CD4-positive, alpha-beta T cell (primary cell): Measurements from ENCODE around the gene VSIG2. TPM values are rescaled to one million over a fixed set of nuclear protein-coding genes. Genes with fewer than 3 reads are reported as not detected.

Source experiments
- ATAC-seq: fragments of 200-7000 bp; cut with Tn5 transposase; one replicate; pipeline ENCODE4 v1.10.0; 2022; ENCODE audit warnings: mild to moderate bottlenecking; ENCODE audit not compliant: poor library complexity
- CTCF ChIA-PET: fragments of 350-600 bp; sonication (Branson Sonifier 250); formaldehyde crosslinking; loops from one replicate; lab custom pipeline; 2021; ENCODE audit warnings: antibody characterized with exemption, inconsistent platforms; lab: Charles Lee
- POLR2A ChIA-PET: fragments of 350-600 bp; sonication (Branson Sonifier 250); formaldehyde crosslinking; loops from one replicate; lab custom pipeline; 2021; ENCODE audit warnings: antibody characterized with exemption, inconsistent platforms; lab: Charles Lee
- DNase-seq, 14 experiments: peaks; one replicate each; pipeline ENCODE4 v3.0.0-alpha.2; 2013 to 2020; ENCODE audit warnings: mixed read lengths in 2 of 14
- H3K27ac ChIP-seq, 2 donors: one replicate each; pipeline versions ENCODE4 v1.5.1 to v1.7.0; 2013; ENCODE audit warnings: low read length in 2 of 2, low read depth in 1 of 2, mild to moderate bottlenecking in 1 of 2
- H3K27me3 ChIP-seq, 2 experiments: 1 replicate in 1 of 2; 2 replicates in 1 of 2; pipeline versions ENCODE4 v1.6.1 to v1.7.0; 2013; ENCODE audit warnings: low read length in 2 of 2, control low read depth in 1 of 2, mild to moderate bottlenecking in 1 of 2, moderate library complexity in 1 of 2; ENCODE audit not compliant: insufficient read depth in 2 of 2, control insufficient read depth in 1 of 2
- H3K36me3 ChIP-seq: one replicate; pipeline ENCODE4 v1.6.1; 2013; ENCODE audit warnings: low read length, control low read depth; ENCODE audit not compliant: insufficient read depth
- H3K4me1 ChIP-seq: one replicate; pipeline ENCODE4 v1.6.1; 2013; ENCODE audit warnings: low read length, control low read depth; ENCODE audit not compliant: insufficient read depth
- H3K4me3 ChIP-seq: one replicate; pipeline ENCODE4 v1.5.1; 2013; ENCODE audit warnings: mild to moderate bottlenecking, low read length, moderate library complexity
- H3K9me3 ChIP-seq, 2 experiments: 1 replicate in 1 of 2; 2 replicates in 1 of 2; pipeline versions ENCODE4 v1.6.1 to v1.7.0; 2013; ENCODE audit warnings: low read length in 2 of 2, mild to moderate bottlenecking in 2 of 2, control low read depth in 1 of 2, moderate library complexity in 1 of 2; ENCODE audit not compliant: control insufficient read depth in 1 of 2, insufficient read depth in 1 of 2
- H3K27ac Mint-ChIP-seq: one replicate; pipeline ENCODE4 v1.8.0; 2020; ENCODE audit warnings: mixed read lengths
- H3K27me3 Mint-ChIP-seq: one replicate; pipeline ENCODE4 v1.8.0; 2021; ENCODE audit warnings: mixed read lengths
- H3K36me3 Mint-ChIP-seq: one replicate; pipeline ENCODE4 v1.8.0; 2021; ENCODE audit warnings: low read depth, mixed read lengths
- H3K4me1 Mint-ChIP-seq: one replicate; pipeline ENCODE4 v1.8.0; 2021; ENCODE audit warnings: low read depth, mixed read lengths
- H3K4me3 Mint-ChIP-seq: one replicate; pipeline ENCODE4 v1.8.0; 2020; ENCODE audit warnings: mild to moderate bottlenecking, mixed read lengths
- H3K9me3 Mint-ChIP-seq: one replicate; pipeline ENCODE4 v1.8.0; 2020; ENCODE audit warnings: mixed read lengths
- CTCF ChIP-seq: fragments of 200-600 bp; IDR thresholded peaks from one replicate; pipeline ENCODE4 v1.8.0; 2022; ENCODE audit warnings: antibody characterized with exemption, mild to moderate bottlenecking
- intact Hi-C, 2 experiments: fragments of 100-400 bp; cut with DNase I in 1 of 2; cut with micrococcal nuclease in 1 of 2; formaldehyde crosslinking; loops; one replicate each; pipeline versions ENCODE4 v1.15.1 to v1.9.0; 2023 to 2025; cut with DNase I, micrococcal nuclease
- total RNA-seq, 174 experiments: library from RNA in 2 of 174; stranded (reverse) in 2 of 174; gene quantifications; one replicate each; pipeline ENCODE4 v1.2.3 and lab custom pipeline; 2021 to 2026

Gene VSIG2
- total RNA-seq, 2 experiments from 2014 or later = 0.28 TPM; not detected in 1

- no peaks in the 10 kb centered on the region for H3K36me3 ChIP-seq
- no peak overlapping the region for H3K27ac ChIP-seq
- H3K4me3 ChIP-seq = no peak overlapping the region
- Mint-ChIP-seq H3K36me3 (no peaks in the 10 kb centered on the region), H3K27me3 (peaks cover 66% of the 10 kb centered on the region), H3K27ac (no peak overlapping the region), H3K4me1 (peaks cover 26% of the 10 kb centered on the region), H3K9me3 (no peaks in the 10 kb centered on the region), H3K4me3 (no peak overlapping the region)
- peaks cover 50 to 52% of the 10 kb centered on the region in 2 experiments for H3K27me3 ChIP-seq
- TF ChIP-seq CTCF = no peak
- H3K9me3 ChIP-seq = peaks cover 0 to 15% of the 10 kb centered on the region in 2 experiments
- intact Hi-C loops = no loop called here
- peaks cover 44% of the 10 kb centered on the region for H3K4me1 ChIP-seq
- ChIA-PET CTCF (interaction anchor here (1.0 to 6.5 kb wide), 2 partner anchors 10 to 87 kb away, joined by 3 to 46 read pairs; no protein-coding TSS in a partner anchor), POLR2A (interaction anchor here (1.2 to 2.7 kb wide), 2 partner anchors 10 to 80 kb away, joined by 3 to 34 read pairs; no protein-coding TSS in a partner anchor)
- DNase-seq (no peak), ATAC-seq (no peak)
Observed at GRCh38 chr11:124756033-124756752, 4.1 kb upstream of the VSIG2 start.

GRCh38 chr11:124754710-124755109 is 2.7 kb upstream of the VSIG2 start:
- intact Hi-C loops = no loop called here
- peaks cover 35 to 37% of the 10 kb centered on the region in 2 experiments for H3K27me3 ChIP-seq
- no peaks in the 10 kb centered on the region for H3K36me3 ChIP-seq
- ChIA-PET POLR2A (no interaction called here), CTCF (interaction anchor here (0.9 to 6.5 kb wide), 3 partner anchors 9 to 86 kb away, joined by 3 to 46 read pairs (median 3); no protein-coding TSS in a partner anchor)
- H3K27me3 Mint-ChIP-seq = peaks cover 52% of the 10 kb centered on the region
- DNase-seq = no peak
- H3K9me3 ChIP-seq = peaks cover 0 to 4% of the 10 kb centered on the region in 2 experiments
- no peak overlapping the region for H3K27ac Mint-ChIP-seq
- peaks cover 21% of the 10 kb centered on the region for H3K4me1 Mint-ChIP-seq
- H3K27ac ChIP-seq = no peak overlapping the region
- no peaks in the 10 kb centered on the region for H3K9me3 Mint-ChIP-seq
- no peak overlapping the region for H3K4me3 Mint-ChIP-seq
- H3K36me3 Mint-ChIP-seq = no peaks in the 10 kb centered on the region
- ATAC-seq = no peak
- H3K4me3 ChIP-seq = no peak overlapping the region
- peaks cover 35% of the 10 kb centered on the region for H3K4me1 ChIP-seq
- no peak for TF ChIP-seq CTCF

GRCh38 chr11:124754309-124754708 is 2.3 kb upstream of the VSIG2 start:
- no peak overlapping the region for H3K4me3 Mint-ChIP-seq
- peaks cover 17% of the 10 kb centered on the region for H3K4me1 Mint-ChIP-seq
- Histone ChIP-seq H3K27ac (no peak overlapping the region), H3K27me3 (peaks cover 32 to 34% of the 10 kb centered on the region in 2 experiments), H3K4me1 (peaks cover 31% of the 10 kb centered on the region), H3K4me3 (no peak overlapping the region), H3K36me3 (no peaks in the 10 kb centered on the region), H3K9me3 (peaks cover 0 to under 1% of the 10 kb centered on the region in 2 experiments)
- peaks cover 48% of the 10 kb centered on the region for H3K27me3 Mint-ChIP-seq
- POLR2A ChIA-PET = no interaction called here
- intact Hi-C loops = no loop called here
- no peaks in the 10 kb centered on the region for H3K9me3 Mint-ChIP-seq
- CTCF ChIA-PET = interaction anchor here (0.9 to 6.5 kb wide), 2 partner anchors 8 to 13 kb away, joined by 3 to 46 read pairs; no protein-coding TSS in a partner anchor
- ATAC-seq (no peak), DNase-seq (no peak)
- H3K36me3 Mint-ChIP-seq = no peaks in the 10 kb centered on the region
- TF ChIP-seq CTCF = no peak
- no peak overlapping the region for H3K27ac Mint-ChIP-seq
